Neural progenitor cell (in vitro differentiated cells): ENCODE measurements around the gene TGFBR3.

Experiments
- EZH2 ChIP-seq: fragments of 200-600 bp; sonication (generic); IDR thresholded peaks from 2 replicates; pipeline ENCODE4 v1.6.1; 2017; ENCODE audit warnings: antibody characterized with exemption, mild to moderate bottlenecking, moderate library complexity
- EZH2phosphoT487 ChIP-seq: fragments of 200-600 bp; sonication (generic); IDR thresholded peaks from 2 replicates; pipeline ENCODE4 v1.6.1; 2017; ENCODE audit warnings: antibody characterized with exemption
- TF ChIP-seq, protein P1 (sequence below): fragments of 200-600 bp; sonication (generic); IDR thresholded peaks from 2 replicates; pipeline ENCODE4 v1.5.1; 2017; ENCODE audit warnings: antibody characterized with exemption, mild to moderate bottlenecking

- TF ChIP-seq, protein P1, sequence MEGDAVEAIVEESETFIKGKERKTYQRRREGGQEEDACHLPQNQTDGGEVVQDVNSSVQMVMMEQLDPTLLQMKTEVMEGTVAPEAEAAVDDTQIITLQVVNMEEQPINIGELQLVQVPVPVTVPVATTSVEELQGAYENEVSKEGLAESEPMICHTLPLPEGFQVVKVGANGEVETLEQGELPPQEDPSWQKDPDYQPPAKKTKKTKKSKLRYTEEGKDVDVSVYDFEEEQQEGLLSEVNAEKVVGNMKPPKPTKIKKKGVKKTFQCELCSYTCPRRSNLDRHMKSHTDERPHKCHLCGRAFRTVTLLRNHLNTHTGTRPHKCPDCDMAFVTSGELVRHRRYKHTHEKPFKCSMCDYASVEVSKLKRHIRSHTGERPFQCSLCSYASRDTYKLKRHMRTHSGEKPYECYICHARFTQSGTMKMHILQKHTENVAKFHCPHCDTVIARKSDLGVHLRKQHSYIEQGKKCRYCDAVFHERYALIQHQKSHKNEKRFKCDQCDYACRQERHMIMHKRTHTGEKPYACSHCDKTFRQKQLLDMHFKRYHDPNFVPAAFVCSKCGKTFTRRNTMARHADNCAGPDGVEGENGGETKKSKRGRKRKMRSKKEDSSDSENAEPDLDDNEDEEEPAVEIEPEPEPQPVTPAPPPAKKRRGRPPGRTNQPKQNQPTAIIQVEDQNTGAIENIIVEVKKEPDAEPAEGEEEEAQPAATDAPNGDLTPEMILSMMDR = no peak
- TF ChIP-seq EZH2 (no peak), EZH2phosphoT487 (no peak)
Measured at GRCh38 chr1:91829293-91830153, 56.4 kb downstream of the TGFBR3 start.
